EH (cell line): Measurements from ENCODE around the gene LTO1.

Source experiments
- DNase-seq: peaks from one replicate; pipeline ENCODE4 v3.0.0-alpha.2; 2015; ENCODE audit warnings: low read depth

LTO1 gene

GRCh38 chr11:69657911-69658625 is 17.1 kb downstream of the LTO1 start:
- DNase-seq, result no peak

- no peak for DNase-seq
Measured at GRCh38 chr11:69657456-69657910, 17.7 kb downstream of the LTO1 start.

GRCh38 chr11:69656536-69657455 is 18.4 kb downstream of the LTO1 start:
- no peak for DNase-seq

- peak; percentile 36 for DNase-seq
Measured at GRCh38 chr11:69655479-69656428, 19.4 kb downstream of the LTO1 start.

- peak; percentile 55 for DNase-seq
Measured at GRCh38 chr11:69654660-69655478, 20.3 kb downstream of the LTO1 start.

GRCh38 chr11:69654001-69654659 is 21.0 kb downstream of the LTO1 start:
- no peak for DNase-seq

- DNase-seq, result no peak
Measured at GRCh38 chr11:69653406-69653960, 21.7 kb downstream of the LTO1 start.

- DNase-seq, result no peak
Measured at GRCh38 chr11:69652999-69653398, 22.2 kb downstream of the LTO1 start.

- DNase-seq, result no peak
Measured at GRCh38 chr11:69651834-69652620, 23.1 kb downstream of the LTO1 start.

GRCh38 chr11:69650832-69651344 is 24.3 kb downstream of the LTO1 start:
- DNase-seq, result no peak

- peak; percentile 47 for DNase-seq
Measured at GRCh38 chr11:69650081-69650831, 24.9 kb downstream of the LTO1 start.

- DNase-seq, result no peak
Measured at GRCh38 chr11:69649576-69649900, 25.6 kb downstream of the LTO1 start.

GRCh38 chr11:69648679-69649575 is 26.2 kb downstream of the LTO1 start:
- DNase-seq, result no peak

GRCh38 chr11:69647761-69648497 is 27.2 kb downstream of the LTO1 start:
- DNase-seq, result no peak

- DNase-seq, result no peak
Measured at GRCh38 chr11:69647390-69647748, 27.8 kb downstream of the LTO1 start.

- DNase-seq, result no peak
Measured at GRCh38 chr11:69646493-69647389, 28.4 kb downstream of the LTO1 start.
